GM18951 (cell line): ENCODE results near the gene ARMC9.

Experiments
- POLR2A ChIP-seq: IDR thresholded peaks from 4 replicates; pipeline ENCODE4 v1.6.1; 2011; ENCODE audit warnings: mild to moderate bottlenecking; ENCODE audit not compliant: insufficient read length, insufficient read depth; ENCODE audit errors: extremely low read depth
- in situ Hi-C: fragments of 300-500 bp; cut with MboI; formaldehyde crosslinking; loops from one replicate; pipeline ENCODE4 v1.12.0; 2022; ENCODE audit warnings: low sequenced_read_pairs, mixed read lengths, inconsistent platforms; ENCODE audit not compliant: unreplicated experiment

ARMC9 gene

DNA sequence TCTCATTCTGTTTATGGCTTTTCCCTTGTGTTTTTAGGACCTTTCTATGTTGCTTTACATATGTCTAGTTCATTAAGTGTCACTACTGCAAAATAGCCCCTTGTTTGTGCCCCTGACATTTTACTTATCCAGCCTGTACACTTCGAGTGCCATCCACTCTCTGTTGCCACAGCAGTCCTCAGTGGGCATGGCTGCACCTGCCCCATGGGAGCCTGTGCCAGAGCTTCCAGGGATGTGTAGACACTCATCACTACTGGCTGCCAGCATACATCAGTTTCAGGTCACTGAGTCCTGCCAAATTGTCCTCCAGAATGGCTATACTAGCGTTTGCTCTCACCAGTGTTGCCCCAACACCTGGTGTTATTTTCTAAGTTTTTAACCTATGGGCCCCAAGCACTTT lies 80.4 kb downstream of the ARMC9 start:
- in situ Hi-C loops: no loop called here
- no peak for TF ChIP-seq POLR2A

DNA sequence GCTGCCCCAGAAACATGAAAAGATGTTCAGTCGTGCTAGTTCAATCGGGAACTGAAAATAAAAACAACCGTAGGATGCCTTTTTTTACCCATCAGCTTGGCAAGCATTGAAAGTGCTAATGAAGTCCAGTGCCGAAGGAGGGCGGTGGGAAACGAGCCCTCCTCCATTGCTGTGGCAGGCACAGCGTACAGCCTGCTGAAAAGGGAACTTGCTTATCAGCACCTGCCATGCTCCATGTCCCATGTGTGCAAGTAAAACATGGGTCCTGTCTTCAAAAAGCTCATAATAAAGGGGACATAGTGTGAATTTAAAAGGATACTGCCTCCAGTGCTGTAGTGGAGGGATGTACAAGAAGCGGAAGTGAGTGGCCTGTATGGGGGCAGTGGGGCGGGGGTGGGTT lies 82.4 kb downstream of the ARMC9 start:
- in situ Hi-C loops: no loop called here

DNA sequence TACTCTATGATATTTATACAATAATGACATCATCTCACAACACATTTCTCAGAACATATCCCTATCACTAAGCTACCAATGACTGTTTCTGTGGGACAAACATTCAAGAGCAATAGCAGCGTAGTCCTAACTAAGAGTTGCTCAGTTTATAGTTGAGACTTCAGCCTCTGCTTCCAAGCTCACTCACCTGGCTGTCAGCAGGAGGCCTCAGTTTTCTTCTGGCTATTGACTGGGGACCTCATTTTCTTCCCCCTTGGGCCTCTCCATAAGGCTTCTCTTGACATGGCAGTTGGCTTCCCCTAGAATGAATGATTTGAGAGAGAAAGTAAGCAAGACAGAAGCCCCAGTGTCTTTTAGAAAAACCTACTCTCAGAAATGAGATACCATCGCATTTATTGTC lies 85.9 kb downstream of the ARMC9 start:
- in situ Hi-C loops: no loop called here
- TF ChIP-seq POLR2A: no peak

More for the DNA sequence above, 82.4 kb downstream of the ARMC9 start:
- TF ChIP-seq POLR2A: no peak

DNA sequence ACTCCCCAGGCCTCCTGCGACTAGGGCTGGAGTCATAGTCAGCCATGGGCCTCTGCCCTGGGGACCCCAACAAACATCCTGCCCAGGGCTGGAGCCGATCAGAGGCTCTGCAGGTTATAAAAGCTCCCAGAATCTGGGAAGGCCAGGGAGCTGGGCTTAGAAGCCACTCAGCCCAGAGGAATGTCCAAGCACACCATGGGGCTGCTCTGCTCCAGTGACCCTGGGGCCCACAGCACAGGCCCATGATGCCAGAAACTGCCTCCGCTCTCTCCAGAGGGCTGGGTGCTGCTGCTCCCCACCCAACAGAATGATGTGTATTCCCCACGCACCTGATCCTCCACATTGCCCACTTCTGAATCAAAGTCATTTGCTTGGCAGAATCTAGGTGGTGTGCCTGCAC lies 88.5 kb downstream of the ARMC9 start:
- in situ Hi-C loops: no loop called here
- no peak for TF ChIP-seq POLR2A

DNA sequence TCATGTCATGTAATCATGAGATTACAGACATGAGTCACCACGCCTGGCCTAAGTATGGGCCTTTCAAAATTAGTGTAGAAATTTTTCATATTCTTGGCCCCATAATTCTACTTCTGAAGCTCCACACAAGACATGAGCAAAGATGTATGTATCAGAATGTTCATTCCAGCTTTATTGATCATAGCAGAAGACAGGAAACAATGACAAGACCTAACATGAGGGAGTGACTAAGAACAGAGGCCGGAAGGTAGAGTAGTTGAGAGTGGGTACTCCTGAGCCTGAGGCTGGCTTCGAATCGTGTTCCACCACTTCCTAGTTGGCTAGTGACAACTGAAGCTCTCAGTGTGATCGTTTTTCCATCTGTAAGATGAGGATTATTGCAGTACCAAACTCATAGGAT lies 89.3 kb downstream of the ARMC9 start:
- in situ Hi-C loops: no loop called here
- no peak for TF ChIP-seq POLR2A

DNA sequence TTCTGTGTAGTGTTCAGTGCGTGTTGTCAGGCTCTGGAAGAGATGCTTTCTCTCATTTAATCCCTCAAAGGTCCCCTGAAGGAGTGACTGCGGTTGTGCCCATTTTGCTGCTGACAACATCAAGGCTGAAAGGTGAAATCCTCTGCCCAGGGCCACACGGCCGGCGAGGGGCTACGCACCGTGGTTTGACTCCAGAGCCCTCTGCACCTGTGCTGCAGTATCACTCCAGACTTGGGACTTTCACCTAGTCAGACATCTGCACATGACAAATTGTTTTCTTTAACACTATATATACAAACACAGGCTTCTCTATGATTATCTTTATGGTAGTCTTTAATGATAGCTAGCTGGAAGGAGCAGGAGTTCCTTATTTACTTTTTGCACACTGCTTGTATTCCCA lies 90.2 kb downstream of the ARMC9 start:
- TF ChIP-seq POLR2A: no peak
- in situ Hi-C loops: no loop called here

DNA sequence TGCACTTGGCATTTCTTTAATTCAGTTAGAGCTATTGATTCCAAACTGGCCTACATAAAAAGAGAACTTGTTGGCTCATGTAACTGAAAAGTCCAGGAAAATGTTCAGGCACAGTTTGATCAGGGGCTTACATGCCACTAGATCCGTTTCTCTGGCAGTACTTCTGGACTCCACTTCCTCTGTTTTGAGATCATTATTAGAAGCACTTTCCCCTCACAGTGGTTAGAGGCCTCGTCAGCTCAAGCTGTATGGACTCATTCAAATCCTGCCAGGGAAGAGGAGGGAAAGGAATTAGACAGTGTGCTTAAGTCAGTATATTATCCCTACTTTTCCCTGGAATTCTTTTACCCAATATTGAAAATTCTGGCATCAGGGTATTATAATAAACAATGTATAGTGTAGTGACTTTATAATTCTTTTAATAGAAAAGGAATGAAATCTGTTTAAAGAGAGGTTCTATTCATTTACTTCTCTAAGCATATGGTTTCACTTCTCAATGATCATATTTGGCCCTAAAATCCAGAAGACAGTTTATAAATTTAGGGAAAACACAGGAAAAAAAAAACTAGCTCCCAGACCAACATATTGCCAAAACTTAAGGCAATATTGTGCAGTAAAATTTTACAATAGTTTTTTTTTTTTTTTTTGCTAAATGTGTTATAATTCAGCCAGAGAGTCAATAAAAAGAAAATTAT lies 92.0 kb downstream of the ARMC9 start:
- TF ChIP-seq POLR2A: no peak
- in situ Hi-C loops: loop anchor here (10.0 kb wide), 1 partner anchor 104 kb away; the partner anchor contains the start of gene B3GNT7

DNA sequence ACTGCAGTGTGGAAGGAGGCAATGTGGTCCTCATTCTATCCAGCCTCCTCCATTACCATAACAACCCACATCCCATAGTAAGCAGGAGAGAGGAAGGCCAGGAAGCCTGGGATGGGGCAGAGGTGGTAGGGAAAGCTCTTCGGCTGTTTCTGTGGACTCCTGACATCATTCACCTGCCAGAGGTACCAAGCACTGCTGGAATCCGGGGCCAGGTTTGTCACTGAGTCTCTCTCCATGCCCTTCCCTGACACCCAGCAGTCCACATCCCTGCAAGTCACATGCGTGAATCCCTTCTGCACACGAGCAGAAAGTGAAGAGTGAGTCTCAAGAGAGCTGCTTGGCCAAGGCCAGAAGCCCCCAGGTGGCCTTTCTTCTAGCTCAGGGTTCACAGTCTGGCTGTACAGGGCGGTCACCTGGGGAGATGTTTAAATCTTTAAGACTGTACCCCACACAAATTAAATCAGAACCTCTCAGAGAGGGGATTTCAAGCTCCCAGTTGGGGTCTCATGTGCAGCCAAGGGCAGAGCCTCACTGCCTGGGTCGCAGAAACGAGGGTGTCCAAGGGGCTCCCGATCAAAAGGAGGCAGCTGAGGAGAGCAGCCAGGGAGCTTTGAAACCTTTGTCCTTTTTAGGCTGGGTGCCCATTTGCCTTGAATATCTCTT lies 94.2 kb downstream of the ARMC9 start:
- no peak for TF ChIP-seq POLR2A
- in situ Hi-C loops: loop anchor here (10.0 kb wide), 1 partner anchor 102 kb away; the partner anchor contains the start of gene B3GNT7

DNA sequence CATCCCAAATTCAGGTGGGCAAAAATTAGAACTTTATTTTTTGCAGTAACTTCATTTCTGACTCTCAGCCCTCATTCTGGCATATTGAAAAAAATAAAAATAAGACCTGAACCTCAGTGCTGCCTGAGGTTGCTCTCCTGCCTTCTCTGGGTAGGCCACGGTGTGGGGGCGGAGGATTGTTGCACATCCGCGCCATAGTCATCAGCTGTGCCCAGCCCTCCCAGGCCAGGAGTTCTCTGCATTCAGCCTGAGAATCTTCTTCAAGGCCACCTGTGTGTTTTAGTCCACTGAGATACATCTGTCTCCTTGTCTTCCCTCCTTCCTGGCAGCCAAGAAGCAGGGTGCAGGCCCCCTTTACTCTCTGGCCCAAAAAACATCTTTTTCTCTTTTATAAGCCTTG lies 94.7 kb downstream of the ARMC9 start:
- no peak for TF ChIP-seq POLR2A
- in situ Hi-C loops: loop anchor here (10.0 kb wide), 1 partner anchor 102 kb away; the partner anchor contains the start of gene B3GNT7

DNA sequence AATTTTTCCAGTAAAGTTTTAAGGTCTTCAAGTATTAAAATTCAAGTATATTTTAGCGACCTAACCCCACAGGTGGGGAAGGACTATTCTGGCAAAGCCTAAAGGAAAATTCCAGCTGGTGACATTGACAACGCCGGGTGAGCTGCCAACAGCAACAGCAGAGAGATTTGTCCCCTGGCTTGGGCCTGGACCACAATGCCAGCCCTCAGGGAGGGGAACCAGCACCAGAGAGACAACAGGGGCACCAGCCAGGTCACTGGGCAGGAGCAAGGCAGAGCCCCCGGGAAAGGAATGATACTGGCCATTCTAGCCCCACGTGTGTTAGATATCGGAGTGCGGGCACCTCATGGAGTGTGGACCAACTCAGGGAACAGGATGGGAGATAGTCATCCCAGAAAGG lies 95.7 kb downstream of the ARMC9 start:
- in situ Hi-C loops: loop anchor here (10.0 kb wide), 1 partner anchor 101 kb away; the partner anchor contains the start of gene B3GNT7
- no peak for TF ChIP-seq POLR2A

DNA sequence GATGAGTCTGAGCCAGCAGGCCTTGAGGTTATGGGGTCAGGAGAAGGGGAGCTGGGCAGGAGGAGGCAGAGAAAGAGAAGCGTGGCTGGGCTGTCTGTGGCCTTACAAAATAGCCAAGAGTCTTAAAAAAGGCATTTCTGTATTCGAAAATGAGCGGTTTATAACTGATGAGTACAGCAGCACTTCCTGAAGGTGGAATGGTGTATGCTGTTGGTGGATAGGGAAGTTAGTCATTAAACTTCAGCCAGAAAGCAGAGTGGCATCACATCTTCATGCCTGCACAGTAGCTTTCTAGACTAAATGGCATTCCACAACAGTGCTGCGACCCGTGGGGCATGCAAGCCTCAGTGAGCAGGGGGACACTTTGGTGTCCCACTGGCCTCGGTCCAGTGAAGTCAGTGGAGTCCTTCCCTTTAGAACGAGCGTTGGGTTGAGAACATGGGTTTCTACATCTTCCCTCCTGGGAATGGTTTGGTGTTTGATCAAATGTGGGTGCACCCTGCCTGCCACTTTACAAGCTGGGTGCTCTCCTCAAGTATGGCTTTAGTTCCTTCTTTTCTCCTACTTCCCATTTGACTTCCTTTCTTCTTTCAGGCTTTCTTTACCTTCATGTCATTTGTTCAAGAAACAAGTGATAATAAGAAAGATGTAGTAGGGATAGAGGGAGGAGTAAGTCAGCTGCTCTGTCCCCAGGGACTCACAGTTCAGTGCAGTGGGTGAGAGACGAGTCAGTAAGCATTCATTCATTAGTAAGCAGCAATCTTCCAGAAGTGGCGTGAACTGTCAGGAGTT lies 96.3 kb downstream of the ARMC9 start:
- in situ Hi-C loops: loop anchor here (10.0 kb wide), 1 partner anchor 100 kb away; the partner anchor contains the start of gene B3GNT7
- TF ChIP-seq POLR2A: no peak

DNA sequence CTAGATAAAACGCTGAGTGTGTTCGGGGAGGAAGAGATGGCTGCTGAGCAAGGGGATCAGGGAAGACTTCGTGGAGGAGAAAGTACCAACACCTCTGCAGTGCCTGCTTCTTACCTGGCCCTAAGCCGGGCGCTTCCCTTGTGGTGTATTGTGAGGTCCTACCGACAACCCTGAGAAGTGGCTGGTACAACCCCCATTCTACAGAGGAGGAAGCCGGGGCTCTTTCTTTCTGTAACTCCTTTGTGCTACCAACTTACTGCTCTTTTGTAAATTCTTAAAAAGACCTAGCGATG lies 96.9 kb downstream of the ARMC9 start:
- in situ Hi-C loops: loop anchor here (10.0 kb wide), 1 partner anchor 99 kb away; the partner anchor contains the start of gene B3GNT7
- TF ChIP-seq POLR2A: no peak

DNA sequence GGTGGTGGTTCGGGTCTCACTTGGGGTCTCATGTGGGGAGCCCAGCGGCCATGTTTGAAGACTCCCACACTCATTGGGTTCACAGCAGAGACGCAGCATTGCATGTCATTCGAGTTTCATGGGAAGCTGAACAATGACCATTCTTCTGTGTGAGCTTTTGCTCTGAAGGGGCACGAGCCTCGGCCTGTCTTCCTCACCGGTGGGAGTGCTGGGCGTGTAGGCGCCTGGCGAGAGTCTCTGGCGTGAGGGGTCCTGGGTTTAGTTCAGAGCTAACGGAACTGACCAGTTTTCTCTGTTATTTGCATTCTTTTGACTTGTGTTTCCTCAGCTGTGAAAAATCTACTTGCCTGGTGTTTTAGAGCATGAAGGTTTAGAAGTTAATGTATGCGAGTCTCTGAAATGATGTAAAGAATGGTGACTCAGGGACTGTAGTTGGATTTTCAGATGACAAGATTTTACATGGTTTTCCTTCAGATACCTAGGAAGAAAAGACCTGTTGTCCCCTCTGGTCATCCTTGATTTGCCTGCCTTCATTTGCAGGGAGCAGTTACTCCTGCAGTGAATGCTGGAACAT lies 98.1 kb downstream of the ARMC9 start:
- in situ Hi-C loops: loop anchor here (10.0 kb wide), 1 partner anchor 98 kb away; the partner anchor contains the start of gene B3GNT7
- no peak for TF ChIP-seq POLR2A
